Posterior cingulate gyrus (tissue), 11 donors: ENCODE data around the gene JARID2.

Experiments
- DNase-seq, 10 donors: peaks; one replicate each; pipeline versions ENCODE4 v3.0.0 to v3.0.0-alpha.2; 2020 to 2021; ENCODE audit warnings: mixed read lengths in 3 of 10
- intact Hi-C: fragments of 100-400 bp; cut with DNase I; formaldehyde crosslinking; loops from one replicate; pipeline ENCODE4 v1.15.1; 2023

The JARID2 gene

GRCh38 chr6:15474196-15474595, 228.3 kb downstream of the JARID2 start:
- DNase-seq: no peak
- intact Hi-C loops: no loop called here

- DNase-seq: no peak
- intact Hi-C loops: no loop called here
Observed at GRCh38 chr6:15475261-15475660, 229.4 kb downstream of the JARID2 start.

GRCh38 chr6:15475872-15476271, 230.0 kb downstream of the JARID2 start:
- no peak for DNase-seq
- intact Hi-C loops: no loop called here

- no peak for DNase-seq
- intact Hi-C loops: no loop called here
Observed at GRCh38 chr6:15476631-15477380, 230.9 kb downstream of the JARID2 start.

GRCh38 chr6:15477746-15478145, 231.9 kb downstream of the JARID2 start:
- intact Hi-C loops: no loop called here
- DNase-seq: no peak

GRCh38 chr6:15479761-15480160, 233.9 kb downstream of the JARID2 start:
- intact Hi-C loops: no loop called here
- DNase-seq: no peak

- intact Hi-C loops: no loop called here
- DNase-seq: no peak
Observed at GRCh38 chr6:15480525-15480924, 234.7 kb downstream of the JARID2 start.

GRCh38 chr6:15481390-15482291, 235.8 kb downstream of the JARID2 start:
- intact Hi-C loops: no loop called here
- no peak for DNase-seq

- DNase-seq: no peak
- intact Hi-C loops: no loop called here
Observed at GRCh38 chr6:15483060-15483459, 237.2 kb downstream of the JARID2 start.

- intact Hi-C loops: no loop called here
- no peak for DNase-seq
Observed at GRCh38 chr6:15484140-15484539, 238.3 kb downstream of the JARID2 start.

- intact Hi-C loops: no loop called here
- no peak for DNase-seq
Observed at GRCh38 chr6:15484821-15485220, 239.0 kb downstream of the JARID2 start.

- no peak for DNase-seq
- intact Hi-C loops: no loop called here
Observed at GRCh38 chr6:15485936-15486335, 240.1 kb downstream of the JARID2 start.

GRCh38 chr6:15487262-15487661, 241.4 kb downstream of the JARID2 start:
- intact Hi-C loops: no loop called here
- DNase-seq: peak in 1 of 10 donors; percentile 83

GRCh38 chr6:15489261-15489962, 243.5 kb downstream of the JARID2 start:
- intact Hi-C loops: no loop called here
- DNase-seq: no peak

- intact Hi-C loops: loop anchor here (2.0 to 5.0 kb wide), 4 partner anchors 43 to 1280 kb away; no protein-coding TSS in a partner anchor
Observed at GRCh38 chr6:15490242-15491100, 244.6 kb downstream of the JARID2 start.

GRCh38 chr6:15491255-15491985, 245.6 kb downstream of the JARID2 start:
- intact Hi-C loops: loop anchor here (2.0 to 5.0 kb wide), 4 partner anchors 44 to 1281 kb away; no protein-coding TSS in a partner anchor
- DNase-seq: peak; percentile 68 to 98 (median 85)

More at GRCh38 chr6:15490242-15491100, 244.6 kb downstream of the JARID2 start:
- DNase-seq: no peak

- intact Hi-C loops: loop anchor here (2.0 to 5.0 kb wide), 4 partner anchors 45 to 1281 kb away; no protein-coding TSS in a partner anchor
Observed at GRCh38 chr6:15491986-15492269, 246.1 kb downstream of the JARID2 start.

GRCh38 chr6:15493437-15494168, 247.7 kb downstream of the JARID2 start:
- intact Hi-C loops: loop anchor here (5.0 kb wide), 2 partner anchors 46 to 91 kb away; no protein-coding TSS in a partner anchor

More at GRCh38 chr6:15491986-15492269, 246.1 kb downstream of the JARID2 start:
- DNase-seq: no peak

More at GRCh38 chr6:15493437-15494168, 247.7 kb downstream of the JARID2 start:
- no peak for DNase-seq
